Fibroblast of villous mesenchyme (primary cell): Measurements from ENCODE around the gene REPIN1. TPM values are rescaled to one million over a fixed set of nuclear protein-coding genes. Genes with fewer than 3 reads are reported as not detected.
A peak's percentile ranks its signal among the peaks of the same experiment; 100 is the strongest.

ENCODE experiments used
- DNase-seq: peaks from one replicate; pipeline ENCODE4 v3.0.0-alpha.2; 2010; ENCODE audit warnings: low read depth
- H3K4me3 ChIP-seq: 2 replicates; pipeline ENCODE4 v1.5.1; 2011; ENCODE audit warnings: low read depth, mild to moderate bottlenecking, low read length
- total RNA-seq: library from RNA; depleted of rRNA; stranded (reverse); fragments of >200 nt; gene quantifications from 2 replicates; pipeline ENCODE4 v1.2.3, GENCODE V29; 2012
- TF ChIP-seq, protein P1 (sequence below): IDR thresholded peaks from 2 replicates; pipeline ENCODE4 v1.5.1; 2012; ENCODE audit warnings: low read depth, mild to moderate bottlenecking, low read length; ENCODE audit not compliant: insufficient read depth

The REPIN1 gene
- total RNA-seq, 1 donor: 98.4 TPM

DNA sequence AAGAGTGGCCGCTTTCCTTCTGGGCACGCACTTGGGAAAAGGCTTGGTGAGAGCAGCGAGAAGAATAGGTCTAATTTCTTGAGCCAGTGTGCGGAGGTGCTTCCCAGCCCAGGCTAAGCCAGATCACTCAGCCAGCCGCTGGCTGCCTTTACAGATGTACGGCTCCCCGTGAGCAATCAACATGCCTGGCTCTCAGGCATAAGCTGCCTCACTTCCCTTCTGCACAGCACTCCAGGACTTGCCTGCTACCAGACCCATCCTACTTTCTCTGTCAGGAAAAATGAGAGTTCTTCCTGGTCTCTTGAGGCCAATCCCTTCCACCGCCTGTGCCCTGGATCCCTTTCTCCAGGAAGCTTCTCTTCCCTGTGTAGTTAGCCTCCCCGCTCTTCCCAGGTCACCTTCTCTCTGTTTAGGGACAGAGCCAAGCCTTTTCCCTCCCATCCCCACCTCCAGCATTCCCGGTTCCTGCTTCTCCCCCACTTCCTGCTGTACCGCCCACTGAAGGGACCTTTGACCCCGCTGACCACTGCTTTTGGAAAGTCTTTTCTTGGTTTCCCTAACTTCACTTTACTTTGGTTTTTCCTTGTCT lies 44.2 kb upstream of the REPIN1 start:
- no peak for DNase-seq
- peak overlapping the region; percentile 15 for H3K4me3 ChIP-seq
- TF ChIP-seq, protein P1, sequence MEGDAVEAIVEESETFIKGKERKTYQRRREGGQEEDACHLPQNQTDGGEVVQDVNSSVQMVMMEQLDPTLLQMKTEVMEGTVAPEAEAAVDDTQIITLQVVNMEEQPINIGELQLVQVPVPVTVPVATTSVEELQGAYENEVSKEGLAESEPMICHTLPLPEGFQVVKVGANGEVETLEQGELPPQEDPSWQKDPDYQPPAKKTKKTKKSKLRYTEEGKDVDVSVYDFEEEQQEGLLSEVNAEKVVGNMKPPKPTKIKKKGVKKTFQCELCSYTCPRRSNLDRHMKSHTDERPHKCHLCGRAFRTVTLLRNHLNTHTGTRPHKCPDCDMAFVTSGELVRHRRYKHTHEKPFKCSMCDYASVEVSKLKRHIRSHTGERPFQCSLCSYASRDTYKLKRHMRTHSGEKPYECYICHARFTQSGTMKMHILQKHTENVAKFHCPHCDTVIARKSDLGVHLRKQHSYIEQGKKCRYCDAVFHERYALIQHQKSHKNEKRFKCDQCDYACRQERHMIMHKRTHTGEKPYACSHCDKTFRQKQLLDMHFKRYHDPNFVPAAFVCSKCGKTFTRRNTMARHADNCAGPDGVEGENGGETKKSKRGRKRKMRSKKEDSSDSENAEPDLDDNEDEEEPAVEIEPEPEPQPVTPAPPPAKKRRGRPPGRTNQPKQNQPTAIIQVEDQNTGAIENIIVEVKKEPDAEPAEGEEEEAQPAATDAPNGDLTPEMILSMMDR: no peak

DNA sequence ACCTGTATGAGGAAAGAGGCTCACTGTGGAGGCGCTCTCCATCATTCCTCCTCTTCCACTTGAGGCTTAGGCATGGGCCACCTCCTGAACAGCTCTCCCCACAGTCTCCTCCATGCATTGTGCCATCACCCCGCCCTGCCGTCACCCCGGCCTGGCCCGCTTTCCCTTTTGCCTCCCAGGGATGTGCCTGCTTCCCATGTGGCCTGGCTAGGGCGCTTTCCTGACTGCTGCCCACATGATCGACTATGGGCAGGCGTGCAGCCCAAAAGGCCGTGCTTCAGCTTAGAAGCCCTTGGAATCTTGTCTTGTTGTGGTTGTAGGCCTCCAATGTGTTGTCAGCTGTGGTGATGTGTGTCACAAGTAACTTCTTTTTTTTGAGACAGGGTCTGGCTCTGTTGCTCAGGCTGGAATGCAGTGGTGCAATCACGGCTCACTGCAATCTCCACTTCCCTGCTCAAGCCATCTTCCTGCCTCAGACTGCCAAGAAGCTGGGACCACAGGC lies 43.5 kb upstream of the REPIN1 start:
- TF ChIP-seq, protein P1: no peak
- peak; percentile 48 for DNase-seq
- no peak overlapping the region for H3K4me3 ChIP-seq

DNA sequence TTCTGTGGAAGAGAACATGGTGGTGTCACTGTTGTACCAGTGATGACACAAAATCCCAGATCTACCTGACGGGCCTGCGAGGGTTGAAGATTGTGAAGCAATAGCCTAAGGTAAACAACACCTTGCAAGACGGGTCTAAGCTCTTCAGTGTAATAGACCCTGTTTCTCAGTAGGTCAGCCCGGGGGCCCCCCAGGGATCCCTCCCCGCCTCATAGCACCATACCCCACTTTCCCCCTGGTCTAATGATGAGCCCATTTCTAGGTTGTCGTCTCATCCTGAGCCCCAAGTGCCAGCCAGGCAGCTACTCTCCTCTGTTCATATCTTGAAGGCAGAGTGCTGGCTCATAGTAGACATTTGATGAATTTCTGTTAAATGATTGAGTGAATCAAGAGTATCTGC lies 42.7 kb upstream of the REPIN1 start:
- no peak overlapping the region for H3K4me3 ChIP-seq
- DNase-seq: no peak
- TF ChIP-seq, protein P1: no peak

DNA sequence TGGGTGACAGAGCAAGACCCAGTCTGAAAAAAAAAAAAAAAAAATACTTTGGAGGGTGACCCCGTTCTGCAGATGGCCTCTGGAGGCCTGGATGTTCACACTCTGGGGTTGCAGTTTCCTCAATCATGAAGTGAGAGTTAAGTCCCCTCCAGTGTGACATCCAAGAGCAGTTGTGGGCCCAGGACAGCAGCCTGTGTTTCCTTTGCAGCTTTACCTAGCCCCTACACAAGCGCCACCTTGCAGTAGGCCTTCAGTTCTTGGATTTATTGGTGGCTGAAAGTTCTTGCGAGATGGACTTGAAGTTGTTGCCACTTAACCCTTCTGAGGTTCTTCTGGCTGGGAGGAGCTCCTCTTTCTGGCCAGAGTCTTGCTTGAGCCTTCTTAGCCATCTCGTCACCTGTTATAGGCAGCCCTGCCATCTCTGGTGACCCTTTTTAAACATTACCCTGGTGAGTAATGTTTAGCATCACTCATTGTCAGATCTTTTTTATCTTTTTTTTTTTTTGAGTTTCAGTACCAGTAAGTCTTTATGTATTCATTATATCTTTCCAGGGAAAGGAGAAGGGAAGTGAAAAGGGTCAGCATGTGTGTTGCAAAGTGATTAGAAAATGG lies 41.9 kb upstream of the REPIN1 start:
- TF ChIP-seq, protein P1: no peak
- H3K4me3 ChIP-seq: no peak overlapping the region
- DNase-seq: no peak

DNA sequence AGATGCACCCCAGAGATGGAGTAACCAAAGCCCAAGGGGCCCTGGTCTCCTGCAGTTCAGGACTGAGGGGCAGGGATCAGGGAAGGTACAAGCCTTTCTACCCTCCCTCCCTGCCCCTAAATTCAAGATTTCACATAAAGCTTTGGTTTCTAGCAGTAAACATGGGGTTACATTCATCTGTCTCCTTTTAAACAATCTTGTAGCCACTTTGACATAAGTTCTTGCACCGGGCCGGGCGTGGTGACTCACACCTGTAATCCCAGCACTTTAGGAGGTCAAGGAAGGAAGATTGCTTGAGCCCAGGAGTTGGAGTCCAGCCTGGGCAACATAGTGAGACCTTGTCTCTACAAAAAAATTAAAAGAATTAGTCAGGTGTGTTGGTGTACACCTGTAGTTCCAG lies 41.3 kb upstream of the REPIN1 start:
- DNase-seq: no peak
- TF ChIP-seq, protein P1: no peak

DNA sequence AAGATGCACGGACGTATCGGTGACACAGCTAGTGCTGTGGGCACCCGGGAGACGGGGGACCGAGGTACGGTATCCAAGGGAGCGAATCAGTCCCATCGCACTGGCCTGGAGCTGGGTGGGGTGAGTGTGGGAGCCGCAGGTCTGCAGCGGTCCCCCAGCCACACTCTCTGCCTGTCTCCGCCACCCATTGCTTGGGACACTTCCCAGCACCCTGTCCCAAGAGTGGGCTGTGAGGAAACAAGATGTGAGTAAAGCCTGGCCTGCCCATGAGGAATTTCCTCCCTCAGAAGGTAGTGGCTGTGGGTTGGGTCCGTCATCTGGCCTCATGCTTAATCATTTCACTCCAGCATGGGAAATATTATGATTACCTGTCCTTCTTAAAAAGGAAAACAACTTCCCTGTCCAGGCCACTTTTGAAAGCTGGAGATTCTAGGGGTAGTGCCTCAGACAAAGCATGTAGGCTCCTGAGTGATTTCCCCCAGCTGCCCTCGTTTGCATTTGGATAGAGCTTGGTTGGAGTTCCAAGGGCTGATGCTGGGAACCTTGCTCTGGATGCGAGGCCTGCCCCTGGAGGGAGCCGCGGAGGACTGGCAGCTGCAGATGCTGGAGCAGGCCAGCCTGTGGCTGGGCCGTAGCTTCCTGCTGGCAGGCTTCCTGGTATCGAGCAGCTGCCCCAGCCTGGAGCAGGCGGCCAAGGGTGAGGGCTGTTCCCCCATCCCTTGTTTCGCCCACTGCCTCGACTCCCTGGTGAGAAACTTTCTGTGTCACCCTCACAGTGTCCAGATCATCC lies 39.1 kb upstream of the REPIN1 start:
- H3K4me3 ChIP-seq: no peak overlapping the region
- DNase-seq: no peak
- TF ChIP-seq, protein P1: no peak

More for the DNA sequence above, 41.3 kb upstream of the REPIN1 start:
- H3K4me3 ChIP-seq: no peak overlapping the region
